Stimulated activated CD4-positive, alpha-beta T cell treated with anti-CD3 and anti-CD28 coated beads, Interleukin-4, amount 100 ng/mL, for 1 hour (primary cell): ENCODE results near the gene DPYSL5.
A peak's percentile ranks its signal among the peaks of the same experiment; 100 is the strongest.

Source experiments
- DNase-seq: peaks from one replicate; pipeline ENCODE4 v3.0.0-alpha.2; 2020

The DPYSL5 gene

GRCh38 chr2:26933431-26934334 lies 85.8 kb downstream of the DPYSL5 start:
- no peak for DNase-seq

- no peak for DNase-seq
These were observed 86.4 kb downstream of the DPYSL5 start for GRCh38 chr2:26934335-26934724.

DNA sequence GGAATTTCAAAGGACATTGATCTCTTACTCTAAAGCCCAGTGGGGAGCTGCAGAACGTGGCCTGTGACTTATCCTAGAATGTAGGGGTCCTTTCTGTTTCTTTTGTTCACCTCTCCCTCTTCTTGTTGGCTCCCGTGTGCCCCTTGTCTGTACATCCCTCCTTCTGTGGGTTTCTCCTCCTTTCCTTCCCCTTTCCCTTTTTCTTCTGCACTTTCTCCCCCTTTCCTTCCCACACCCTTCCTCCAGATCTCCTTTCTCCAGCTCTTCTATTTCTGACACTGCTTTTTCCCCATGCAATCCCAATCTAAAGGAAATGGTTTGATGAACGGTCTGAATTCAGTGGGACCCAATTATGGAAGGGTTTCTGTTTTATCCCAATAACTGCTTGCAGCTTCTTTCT lies 87.1 kb downstream of the DPYSL5 start:
- no peak for DNase-seq

GRCh38 chr2:26936855-26937254 lies 88.9 kb downstream of the DPYSL5 start:
- no peak for DNase-seq

- DNase-seq, result no peak
These were observed 90.6 kb downstream of the DPYSL5 start for GRCh38 chr2:26938399-26939118.

- no peak for DNase-seq
These were observed 92.1 kb downstream of the DPYSL5 start for GRCh38 chr2:26940001-26940400.

- no peak for DNase-seq
These were observed 93.6 kb downstream of the DPYSL5 start for GRCh38 chr2:26941486-26941885.

DNA sequence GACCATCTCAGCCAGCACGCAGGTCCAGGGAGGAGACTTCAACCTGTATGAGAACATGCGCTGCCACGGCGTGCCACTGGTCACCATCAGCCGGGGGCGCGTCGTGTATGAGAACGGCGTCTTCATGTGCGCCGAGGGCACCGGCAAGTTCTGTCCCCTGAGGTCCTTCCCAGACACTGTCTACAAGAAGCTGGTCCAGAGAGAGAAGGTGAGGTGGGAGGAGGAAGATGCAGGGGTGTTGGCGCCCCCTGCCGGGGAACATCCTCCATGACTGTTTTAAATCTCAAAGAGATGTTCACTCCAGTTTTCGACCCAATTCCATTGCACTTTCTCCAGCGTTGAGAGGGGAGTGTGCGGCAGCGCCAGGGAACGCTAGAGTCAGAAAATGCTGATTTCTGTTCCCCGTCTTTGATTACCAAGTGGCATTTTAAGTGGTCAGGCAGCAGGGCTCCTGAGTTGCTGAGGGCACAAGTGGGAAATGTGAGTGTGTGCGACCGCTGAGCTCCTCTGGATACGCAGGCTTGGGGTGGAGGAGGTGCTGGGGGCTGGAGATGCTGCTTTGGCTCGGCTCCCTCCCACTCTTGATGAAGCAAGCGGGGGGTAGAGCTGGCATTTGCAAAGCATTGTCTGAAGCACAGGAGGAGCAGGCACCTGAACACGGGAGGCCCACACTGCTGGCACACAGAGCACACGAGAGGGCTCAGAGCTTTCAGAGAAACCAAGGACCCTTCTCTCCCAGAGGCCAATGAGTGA lies 94.8 kb downstream of the DPYSL5 start:
- DNase-seq, result peak; percentile 68

- no peak for DNase-seq
These were observed 98.2 kb downstream of the DPYSL5 start for GRCh38 chr2:26945991-26946750.

GRCh38 chr2:26946841-26947784 lies 99.2 kb downstream of the DPYSL5 start:
- no peak for DNase-seq

- no peak for DNase-seq
These were observed 100.9 kb downstream of the DPYSL5 start for GRCh38 chr2:26948800-26949199.

DNA sequence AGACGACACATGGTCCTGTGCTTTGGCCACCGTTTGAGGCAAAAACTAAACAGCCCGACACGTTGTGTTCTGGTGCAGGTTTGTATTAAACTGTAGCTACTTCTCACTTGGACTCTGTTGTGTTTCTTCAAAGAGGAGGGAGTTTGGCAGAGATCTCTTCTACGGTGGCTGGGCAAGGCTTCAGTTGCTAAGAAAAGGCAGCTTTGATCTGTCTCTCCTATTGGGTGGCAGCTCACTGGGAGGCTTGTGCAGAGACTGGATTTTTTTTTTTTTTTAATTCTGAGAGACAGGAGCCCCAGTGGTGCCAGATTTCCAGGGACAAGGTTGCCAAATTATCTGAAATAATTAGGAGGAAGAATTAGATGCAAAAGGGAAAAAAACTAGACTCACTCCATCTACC lies 102.3 kb downstream of the DPYSL5 start:
- DNase-seq, result no peak

GRCh38 chr2:26951236-26951635 lies 103.3 kb downstream of the DPYSL5 start:
- DNase-seq, result no peak

GRCh38 chr2:26952374-26952773 lies 104.4 kb downstream of the DPYSL5 start:
- no peak for DNase-seq

- no peak for DNase-seq
These were observed 106.2 kb downstream of the DPYSL5 start for GRCh38 chr2:26954135-26954534.

GRCh38 chr2:26957041-26957440 lies 109.1 kb downstream of the DPYSL5 start:
- DNase-seq, result no peak

GRCh38 chr2:26957534-26957933 lies 109.6 kb downstream of the DPYSL5 start:
- DNase-seq, result no peak

DNA sequence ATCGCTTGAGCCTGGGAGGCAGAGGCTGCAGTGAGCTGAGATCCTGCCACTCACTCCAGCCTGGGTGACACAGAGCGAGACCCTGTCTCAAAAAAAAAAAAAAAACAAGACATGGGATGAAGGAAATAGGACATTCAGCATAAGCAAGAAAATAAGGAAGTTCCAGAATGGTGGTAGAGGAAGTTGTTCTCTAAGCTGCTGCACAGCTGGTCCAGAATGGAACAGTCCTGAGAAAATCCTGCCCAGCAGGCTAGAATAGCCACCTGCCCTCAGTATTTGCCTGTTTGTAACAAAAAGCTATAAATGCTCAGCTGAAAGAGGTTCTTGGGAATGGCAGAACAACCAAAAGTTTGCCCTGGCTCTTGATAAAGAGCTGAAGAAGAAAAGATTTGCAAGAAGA lies 111.4 kb downstream of the DPYSL5 start:
- DNase-seq, result no peak

DNA sequence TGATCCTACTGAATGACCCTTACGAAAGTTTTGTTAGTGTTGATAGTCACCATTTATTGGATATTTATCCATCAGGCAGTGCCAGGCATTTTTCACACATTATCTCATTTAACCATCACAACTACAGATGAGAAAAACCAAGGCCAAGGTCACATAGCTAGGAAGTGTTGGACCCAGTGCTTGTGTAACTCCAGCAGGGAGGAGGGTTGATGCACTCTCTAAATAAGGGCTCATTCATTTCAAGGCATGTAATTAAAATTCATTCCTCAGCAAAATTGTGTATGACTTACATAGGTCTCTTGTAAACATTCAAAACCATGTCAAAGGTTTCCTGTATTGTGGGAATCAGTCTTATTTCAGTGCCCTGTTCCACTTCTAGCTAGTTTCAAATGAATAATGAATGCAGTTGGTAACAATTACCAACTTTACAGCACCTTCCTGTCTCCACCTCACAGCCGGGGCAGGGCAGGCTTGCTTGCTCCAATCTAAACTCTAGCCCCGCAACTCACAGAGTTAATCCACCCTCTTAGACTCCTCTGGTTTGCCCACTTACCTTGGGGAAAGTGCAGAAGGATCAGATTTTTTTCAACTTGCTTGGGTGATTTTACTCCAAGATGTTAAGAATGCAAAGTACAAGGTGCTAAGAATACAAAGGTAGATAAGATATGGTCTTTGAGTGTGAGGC lies 116.7 kb downstream of the DPYSL5 start:
- no peak for DNase-seq

DNA sequence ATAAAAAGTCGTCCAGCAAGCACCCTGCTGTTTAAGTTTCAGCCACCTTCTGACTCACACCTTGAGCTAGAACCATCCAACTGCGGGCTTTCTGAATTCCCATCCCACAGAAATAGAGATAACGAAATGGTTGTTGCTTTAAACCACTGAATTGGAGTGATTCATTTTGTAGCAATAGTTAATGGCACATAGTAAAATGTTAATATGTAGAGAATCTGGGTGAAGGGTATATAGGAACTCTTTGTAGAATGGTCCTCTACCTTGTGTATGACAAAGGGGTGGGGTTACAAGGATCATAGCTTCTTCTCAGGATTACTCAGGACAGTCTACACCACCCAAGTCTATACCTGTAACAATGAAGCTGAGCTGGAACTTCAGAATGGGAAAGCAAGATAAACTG lies 120.1 kb downstream of the DPYSL5 start:
- DNase-seq, result no peak
